NOMO-1 treated with DMSO at 0.1 percent for 48 hours (cell line): ENCODE data around the gene DDRGK1.
"Not testable (repeated sequence)": the region's sequence is repeated elsewhere in the genome, so short reads cannot be mapped to it uniquely, and the experiment has no call there.

Source experiments
- DNase-seq: peaks from one replicate; lab custom pipeline; 2025; ENCODE audit not compliant: unreplicated experiment; lab: John Stamatoyannopoulos, UW

Gene DDRGK1

GRCh38 chr20:3183896-3184612 lies 20.4 kb downstream of the DDRGK1 start:
- no peak for DNase-seq

GRCh38 chr20:3182429-3182828 lies 22.1 kb downstream of the DDRGK1 start:
- not testable (repeated sequence) for DNase-seq

- no peak for DNase-seq
Observed at GRCh38 chr20:3181270-3181669, 23.2 kb downstream of the DDRGK1 start.

GRCh38 chr20:3180319-3180718 lies 24.2 kb downstream of the DDRGK1 start:
- DNase-seq, result no peak

- DNase-seq, result no peak
Observed at GRCh38 chr20:3177746-3178485, 26.6 kb downstream of the DDRGK1 start.

GRCh38 chr20:3175270-3175669 lies 29.2 kb downstream of the DDRGK1 start:
- no peak for DNase-seq

- no peak for DNase-seq
Observed at GRCh38 chr20:3174442-3175261, 29.8 kb downstream of the DDRGK1 start.

GRCh38 chr20:3173610-3174441 lies 30.7 kb downstream of the DDRGK1 start:
- peak; percentile 62 for DNase-seq

- DNase-seq, result peak; percentile 13
Observed at GRCh38 chr20:3172933-3173609, 31.4 kb downstream of the DDRGK1 start, which contains the start of gene LZTS3. TSS of gene LZTS3 (minus strand) at chr20:3173549. CDS start at chr20:3167163, 6,386 bp downstream.

GRCh38 chr20:3172126-3172932 lies 32.2 kb downstream of the DDRGK1 start:
- no peak for DNase-seq

- no peak for DNase-seq
Observed at GRCh38 chr20:3171391-3172125, 32.9 kb downstream of the DDRGK1 start.

GRCh38 chr20:3168829-3169590 lies 35.5 kb downstream of the DDRGK1 start:
- no peak for DNase-seq

- no peak for DNase-seq
Observed at GRCh38 chr20:3168079-3168828, 36.2 kb downstream of the DDRGK1 start.

GRCh38 chr20:3167738-3168078 lies 36.8 kb downstream of the DDRGK1 start:
- DNase-seq, result no peak

GRCh38 chr20:3166913-3167342 lies 37.6 kb downstream of the DDRGK1 start:
- DNase-seq, result no peak

GRCh38 chr20:3166338-3166912 lies 38.1 kb downstream of the DDRGK1 start:
- no peak for DNase-seq
